Suprapubic skin (tissue), 4 donors: ENCODE data around the gene DENND6B.

ENCODE experiments used
- POLR2A ChIP-seq, 2 donors: fragments of 450-650 bp; IDR thresholded peaks; one replicate each; pipeline ENCODE4 v1.6.1; 2017; ENCODE audit warnings: antibody characterized with exemption in 2 of 2, mild to moderate bottlenecking in 2 of 2, moderate library complexity in 2 of 2
- POLR2AphosphoS5 ChIP-seq, 3 donors: sonication (generic); formaldehyde crosslinking; IDR thresholded peaks; one replicate each; pipeline ENCODE4 v1.6.1; 2017; ENCODE audit warnings: antibody characterized with exemption in 3 of 3
- TF ChIP-seq, protein P1 (sequence below), 2 donors: fragments of 200-600 bp in 1 of 2; fragments of 450-650 bp in 1 of 2; sonication (generic) in 1 of 2; IDR thresholded peaks; one replicate each; pipeline ENCODE4 v1.5.1; 2016 to 2019; ENCODE audit warnings: antibody characterized with exemption in 2 of 2, mild to moderate bottlenecking in 1 of 2, moderate library complexity in 1 of 2

DNA sequence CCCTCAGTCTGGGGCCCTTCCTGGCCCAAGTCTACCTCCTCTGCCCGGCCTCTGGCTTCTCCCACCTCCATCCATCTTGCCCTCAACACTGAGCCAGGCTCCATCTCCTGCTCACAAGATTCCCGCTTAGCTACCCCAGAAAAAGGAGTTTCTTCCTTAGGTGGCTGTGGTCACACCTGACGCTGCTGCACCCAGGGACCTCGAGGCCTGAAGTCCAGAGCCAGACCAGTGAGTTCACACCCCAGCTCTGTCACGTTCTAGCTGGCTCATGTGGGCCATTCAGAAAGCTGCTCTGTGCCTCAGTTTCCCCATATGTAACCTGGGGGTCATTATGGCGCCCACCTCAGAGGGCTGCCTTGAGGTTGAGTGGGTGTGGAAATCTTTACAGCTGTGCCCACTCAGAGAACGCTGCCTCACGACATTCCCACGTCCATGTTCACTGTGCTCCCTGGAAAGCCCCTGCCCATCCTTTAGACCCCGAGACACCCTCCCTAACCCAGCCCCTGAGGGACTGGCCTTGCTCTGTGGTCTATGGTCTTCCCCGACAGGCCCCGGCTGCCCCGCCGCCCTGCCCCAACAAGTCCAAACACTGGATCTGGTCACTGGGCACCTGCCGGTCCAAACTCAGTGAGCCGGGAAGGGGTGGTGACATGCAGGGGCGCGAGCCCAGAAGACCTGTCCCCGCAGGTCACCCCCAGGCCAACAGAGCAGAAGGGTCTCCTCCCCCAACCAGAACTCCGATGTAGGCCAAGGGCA, 29.1 kb downstream of the DENND6B start:
- TF ChIP-seq POLR2AphosphoS5 (IDR thresholded peaks at IDR 0.05) = no peak
- TF ChIP-seq POLR2A (IDR thresholded peaks at IDR 0.05) = no peak
- TF ChIP-seq, protein P1, sequence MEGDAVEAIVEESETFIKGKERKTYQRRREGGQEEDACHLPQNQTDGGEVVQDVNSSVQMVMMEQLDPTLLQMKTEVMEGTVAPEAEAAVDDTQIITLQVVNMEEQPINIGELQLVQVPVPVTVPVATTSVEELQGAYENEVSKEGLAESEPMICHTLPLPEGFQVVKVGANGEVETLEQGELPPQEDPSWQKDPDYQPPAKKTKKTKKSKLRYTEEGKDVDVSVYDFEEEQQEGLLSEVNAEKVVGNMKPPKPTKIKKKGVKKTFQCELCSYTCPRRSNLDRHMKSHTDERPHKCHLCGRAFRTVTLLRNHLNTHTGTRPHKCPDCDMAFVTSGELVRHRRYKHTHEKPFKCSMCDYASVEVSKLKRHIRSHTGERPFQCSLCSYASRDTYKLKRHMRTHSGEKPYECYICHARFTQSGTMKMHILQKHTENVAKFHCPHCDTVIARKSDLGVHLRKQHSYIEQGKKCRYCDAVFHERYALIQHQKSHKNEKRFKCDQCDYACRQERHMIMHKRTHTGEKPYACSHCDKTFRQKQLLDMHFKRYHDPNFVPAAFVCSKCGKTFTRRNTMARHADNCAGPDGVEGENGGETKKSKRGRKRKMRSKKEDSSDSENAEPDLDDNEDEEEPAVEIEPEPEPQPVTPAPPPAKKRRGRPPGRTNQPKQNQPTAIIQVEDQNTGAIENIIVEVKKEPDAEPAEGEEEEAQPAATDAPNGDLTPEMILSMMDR (IDR thresholded peaks at IDR 0.05) = no peak
